ENCODE data around the gene KLHDC3. TPM values are rescaled to one million over a fixed set of nuclear protein-coding genes. Genes with fewer than 3 reads are reported as not detected.
A peak's percentile ranks its signal among the peaks of the same experiment; 100 is the strongest.

KLHDC3 gene
- total and polyA plus RNA-seq, 9 of the 15 experiments (the other 6 are each of a cell fraction or from before 2014, with no cell fraction given): 4.5 to 171 (median 107) TPM

GRCh38 chr6:42978839-42979522 is 35.1 kb upstream of the KLHDC3 start, which contains the start of gene PEX6 (continued):
- TF ChIP-seq, protein P1, sequence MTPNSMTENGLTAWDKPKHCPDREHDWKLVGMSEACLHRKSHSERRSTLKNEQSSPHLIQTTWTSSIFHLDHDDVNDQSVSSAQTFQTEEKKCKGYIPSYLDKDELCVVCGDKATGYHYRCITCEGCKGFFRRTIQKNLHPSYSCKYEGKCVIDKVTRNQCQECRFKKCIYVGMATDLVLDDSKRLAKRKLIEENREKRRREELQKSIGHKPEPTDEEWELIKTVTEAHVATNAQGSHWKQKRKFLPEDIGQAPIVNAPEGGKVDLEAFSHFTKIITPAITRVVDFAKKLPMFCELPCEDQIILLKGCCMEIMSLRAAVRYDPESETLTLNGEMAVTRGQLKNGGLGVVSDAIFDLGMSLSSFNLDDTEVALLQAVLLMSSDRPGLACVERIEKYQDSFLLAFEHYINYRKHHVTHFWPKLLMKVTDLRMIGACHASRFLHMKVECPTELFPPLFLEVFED (CRISPR knock-in tag; conservative IDR thresholded peaks at IDR 0.05): no peak
- TF ChIP-seq SAP30 (IDR thresholded peaks at IDR 0.05; ENCODE audit: borderline replicate concordance, insufficient read depth, low read depth, low read length, poor library complexity, severe bottlenecking) (peak; percentile 54), SMARCC2 (IDR thresholded peaks at IDR 0.05; ENCODE audit: low read depth) (no peak), SAFB (IDR thresholded peaks at IDR 0.05; ENCODE audit: borderline replicate concordance, low read depth, low read length) (no peak), GATAD2B (IDR thresholded peaks at IDR 0.05; ENCODE audit: borderline replicate concordance) (no peak), HMBOX1 (IDR thresholded peaks at IDR 0.05) (peak; percentile 79), HSF4 (CRISPR knock-in tag; IDR thresholded peaks at IDR 0.05; ENCODE audit: borderline replicate concordance) (no peak), ZNF280B (CRISPR knock-in tag; IDR thresholded peaks at IDR 0.05) (no peak), ZKSCAN3 (CRISPR knock-in tag; IDR thresholded peaks at IDR 0.05) (no peak), AFF1 (IDR thresholded peaks at IDR 0.05; ENCODE audit: low read depth in 1 of 2, partially characterized antibody in 2 of 2) (no peak), ZNF347 (CRISPR knock-in tag; IDR thresholded peaks at IDR 0.05; ENCODE audit: low read depth) (no peak), TFAM (CRISPR knock-in tag; conservative IDR thresholded peaks at IDR 0.05) (no peak)
- TF ChIP-seq, protein P2, sequence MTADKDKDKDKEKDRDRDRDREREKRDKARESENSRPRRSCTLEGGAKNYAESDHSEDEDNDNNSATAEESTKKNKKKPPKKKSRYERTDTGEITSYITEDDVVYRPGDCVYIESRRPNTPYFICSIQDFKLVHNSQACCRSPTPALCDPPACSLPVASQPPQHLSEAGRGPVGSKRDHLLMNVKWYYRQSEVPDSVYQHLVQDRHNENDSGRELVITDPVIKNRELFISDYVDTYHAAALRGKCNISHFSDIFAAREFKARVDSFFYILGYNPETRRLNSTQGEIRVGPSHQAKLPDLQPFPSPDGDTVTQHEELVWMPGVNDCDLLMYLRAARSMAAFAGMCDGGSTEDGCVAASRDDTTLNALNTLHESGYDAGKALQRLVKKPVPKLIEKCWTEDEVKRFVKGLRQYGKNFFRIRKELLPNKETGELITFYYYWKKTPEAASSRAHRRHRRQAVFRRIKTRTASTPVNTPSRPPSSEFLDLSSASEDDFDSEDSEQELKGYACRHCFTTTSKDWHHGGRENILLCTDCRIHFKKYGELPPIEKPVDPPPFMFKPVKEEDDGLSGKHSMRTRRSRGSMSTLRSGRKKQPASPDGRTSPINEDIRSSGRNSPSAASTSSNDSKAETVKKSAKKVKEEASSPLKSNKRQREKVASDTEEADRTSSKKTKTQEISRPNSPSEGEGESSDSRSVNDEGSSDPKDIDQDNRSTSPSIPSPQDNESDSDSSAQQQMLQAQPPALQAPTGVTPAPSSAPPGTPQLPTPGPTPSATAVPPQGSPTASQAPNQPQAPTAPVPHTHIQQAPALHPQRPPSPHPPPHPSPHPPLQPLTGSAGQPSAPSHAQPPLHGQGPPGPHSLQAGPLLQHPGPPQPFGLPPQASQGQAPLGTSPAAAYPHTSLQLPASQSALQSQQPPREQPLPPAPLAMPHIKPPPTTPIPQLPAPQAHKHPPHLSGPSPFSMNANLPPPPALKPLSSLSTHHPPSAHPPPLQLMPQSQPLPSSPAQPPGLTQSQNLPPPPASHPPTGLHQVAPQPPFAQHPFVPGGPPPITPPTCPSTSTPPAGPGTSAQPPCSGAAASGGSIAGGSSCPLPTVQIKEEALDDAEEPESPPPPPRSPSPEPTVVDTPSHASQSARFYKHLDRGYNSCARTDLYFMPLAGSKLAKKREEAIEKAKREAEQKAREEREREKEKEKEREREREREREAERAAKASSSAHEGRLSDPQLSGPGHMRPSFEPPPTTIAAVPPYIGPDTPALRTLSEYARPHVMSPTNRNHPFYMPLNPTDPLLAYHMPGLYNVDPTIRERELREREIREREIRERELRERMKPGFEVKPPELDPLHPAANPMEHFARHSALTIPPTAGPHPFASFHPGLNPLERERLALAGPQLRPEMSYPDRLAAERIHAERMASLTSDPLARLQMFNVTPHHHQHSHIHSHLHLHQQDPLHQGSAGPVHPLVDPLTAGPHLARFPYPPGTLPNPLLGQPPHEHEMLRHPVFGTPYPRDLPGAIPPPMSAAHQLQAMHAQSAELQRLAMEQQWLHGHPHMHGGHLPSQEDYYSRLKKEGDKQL (CRISPR knock-in tag; IDR thresholded peaks at IDR 0.05; ENCODE audit: borderline replicate concordance): no peak
